Body of pancreas (tissue), 4 donors: ENCODE measurements around the gene SLC9A2.

Experiments used
- CTCF ChIP-seq, 7 experiments: fragments of 450-650 bp in 4 of 7; fragments of 200-600 bp in 3 of 7; sonication (generic) in 3 of 7; IDR thresholded peaks; one replicate each; pipeline ENCODE4 v1.5.1; 2016 to 2019; ENCODE audit warnings: antibody characterized with exemption in 7 of 7
- POLR2A ChIP-seq, 3 donors: fragments of 450-650 bp; IDR thresholded peaks; one replicate each; pipeline ENCODE4 v1.6.1; 2016; ENCODE audit warnings: antibody characterized with exemption in 3 of 3, mild to moderate bottlenecking in 2 of 3

GRCh38 chr2:102652126-102652525 is 32.8 kb downstream of the SLC9A2 start:
- TF ChIP-seq CTCF (IDR thresholded peaks at IDR 0.05) (no peak), POLR2A (IDR thresholded peaks at IDR 0.05) (no peak)
